Epidermal melanocyte (primary cell): ENCODE results near the gene EIF1AX.
"Not testable (repeated sequence)": the region's sequence is repeated elsewhere in the genome, so short reads cannot be mapped to it uniquely, and the experiment has no call there.

ENCODE experiments used
- DNase-seq: peaks from one replicate; pipeline ENCODE4 v3.0.0; 2011; ENCODE audit warnings: low spot score; ENCODE audit not compliant: insufficient read length

The EIF1AX gene

GRCh38 chrX:20127440-20127839, 14.2 kb downstream of the EIF1AX start:
- DNase-seq: not testable (repeated sequence)

GRCh38 chrX:20126833-20127232, 14.8 kb downstream of the EIF1AX start:
- not testable (repeated sequence) for DNase-seq

GRCh38 chrX:20124964-20125363, 16.7 kb downstream of the EIF1AX start:
- no peak for DNase-seq

- no peak for DNase-seq
These were observed 23.4 kb downstream of the EIF1AX start for GRCh38 chrX:20118065-20118824.

- DNase-seq: no peak
These were observed 24.9 kb downstream of the EIF1AX start, which contains the start of gene MAP7D2 for GRCh38 chrX:20116577-20117240. TSS of gene MAP7D2 (minus strand) at chrX:20116907. CDS start at chrX:20116879, 28 bp downstream.

GRCh38 chrX:20116087-20116576, 25.5 kb downstream of the EIF1AX start:
- DNase-seq: no peak

GRCh38 chrX:20112022-20112774, 29.4 kb downstream of the EIF1AX start:
- DNase-seq: no peak

GRCh38 chrX:20111271-20111670, 30.4 kb downstream of the EIF1AX start:
- no peak for DNase-seq

- DNase-seq: no peak
These were observed 39.6 kb downstream of the EIF1AX start for GRCh38 chrX:20101934-20102581.

- no peak for DNase-seq
These were observed 50.1 kb downstream of the EIF1AX start for GRCh38 chrX:20091499-20091898.

GRCh38 chrX:20089845-20090244, 51.8 kb downstream of the EIF1AX start:
- DNase-seq: no peak

GRCh38 chrX:20080277-20080676, 61.4 kb downstream of the EIF1AX start:
- DNase-seq: no peak
